Stimulated activated CD8-positive, alpha-beta memory T cell treated with anti-CD3 and anti-CD28 coated beads, Interleukin-12 subunit alpha, Interleukin-12 subunit beta, amount 100 ng/mL, for 24 hours (primary cell): Measurements from ENCODE around the gene LAMTOR5.
"Not testable (repeated sequence)": the region's sequence is repeated elsewhere in the genome, so short reads cannot be mapped to it uniquely, and the experiment has no call there.

Source experiments
- DNase-seq: peaks from one replicate; pipeline ENCODE4 v3.0.0-alpha.2; 2020; ENCODE audit errors: extremely low read depth

Gene LAMTOR5

DNA sequence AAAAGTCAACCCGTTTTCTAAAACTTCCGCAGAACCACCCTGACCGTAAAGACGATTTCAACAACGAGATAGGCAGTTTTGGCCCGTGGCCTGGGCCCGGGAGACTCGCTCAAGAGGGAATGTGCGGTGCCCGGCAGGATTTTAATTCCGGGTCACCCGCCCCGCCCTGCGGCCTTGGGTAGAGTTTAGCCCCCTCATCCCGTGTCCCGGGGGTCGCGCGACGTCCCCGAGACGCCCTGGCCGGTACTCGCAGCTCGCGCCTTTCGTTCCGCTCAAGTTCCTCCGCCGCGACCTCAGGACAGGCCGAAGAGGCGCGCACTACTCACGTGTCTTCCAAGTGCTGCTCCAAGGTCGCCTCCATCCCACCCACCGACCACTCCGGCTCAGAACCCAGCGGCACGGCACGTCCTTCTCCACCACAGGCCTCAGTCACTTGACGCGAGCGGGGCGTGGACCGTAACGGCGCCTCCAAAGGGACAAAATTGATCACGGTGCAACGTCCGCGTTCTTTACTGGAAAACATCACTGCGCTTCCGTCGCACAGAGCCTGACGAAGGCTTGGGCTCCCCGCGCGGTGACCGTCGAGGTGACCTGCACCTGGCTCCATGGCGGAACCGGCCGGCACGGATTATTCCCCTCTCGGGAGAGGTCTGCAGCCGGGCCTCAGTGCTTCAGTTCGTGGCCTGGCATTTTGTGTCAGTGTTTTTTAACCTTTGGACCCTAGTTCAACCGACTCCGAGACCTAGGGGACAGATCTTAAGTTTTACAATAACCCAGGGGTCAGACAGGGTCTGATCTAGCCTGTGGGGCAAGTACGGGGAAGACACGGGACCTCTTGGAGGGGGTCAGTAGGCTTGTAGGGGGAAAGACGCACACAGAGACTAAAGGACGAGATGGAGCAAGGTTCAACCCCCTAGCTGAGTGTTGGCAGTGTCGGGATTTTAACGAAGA lies at the start of gene LAMTOR5:
TSS of gene LAMTOR5 (minus strand) at position 435 of the 951 bp plus-strand sequence. CDS start at position 361, 74 bp downstream.
- DNase-seq: peak; percentile 69

DNA sequence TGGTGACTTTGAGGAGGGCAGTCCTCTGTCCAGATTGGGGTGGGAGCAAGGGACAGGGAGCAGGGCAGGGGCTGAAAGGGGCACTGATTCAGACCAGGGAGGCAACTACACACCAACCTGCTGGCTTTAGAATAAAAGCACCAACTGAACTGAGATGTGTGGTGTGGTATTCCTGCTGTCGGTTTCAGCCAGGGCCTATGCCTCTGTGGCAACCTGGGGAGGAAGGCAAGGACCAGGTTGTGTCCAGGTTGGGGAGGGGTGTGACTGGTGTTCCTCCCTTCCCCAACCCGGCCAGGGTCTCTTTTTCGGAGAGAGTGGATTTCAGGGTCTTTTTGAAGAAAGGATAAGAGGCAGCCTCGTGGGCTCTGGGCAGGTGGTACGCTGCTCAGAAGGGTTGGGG lies 49.7 kb upstream of the LAMTOR5 start:
- no peak for DNase-seq

DNA sequence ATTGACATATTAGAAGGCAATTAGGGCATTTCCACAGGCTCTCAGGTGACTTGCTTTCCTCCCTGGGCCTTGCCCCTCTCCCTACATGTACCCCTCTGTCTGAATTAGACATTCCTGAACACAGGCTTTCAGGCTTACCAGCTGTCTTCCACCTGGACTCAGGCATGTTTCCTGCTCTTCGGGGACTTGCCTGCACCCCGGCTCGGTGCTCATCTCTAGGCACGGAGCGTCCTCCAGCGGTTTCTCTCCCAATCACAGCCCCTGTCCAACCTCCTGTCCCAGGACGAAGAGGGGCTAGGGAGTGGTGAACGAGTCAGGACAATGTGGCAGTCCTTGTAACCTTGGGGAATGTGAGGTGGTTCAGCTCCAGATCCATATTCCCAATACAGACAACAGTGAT lies 47.7 kb upstream of the LAMTOR5 start:
- no peak for DNase-seq

DNA sequence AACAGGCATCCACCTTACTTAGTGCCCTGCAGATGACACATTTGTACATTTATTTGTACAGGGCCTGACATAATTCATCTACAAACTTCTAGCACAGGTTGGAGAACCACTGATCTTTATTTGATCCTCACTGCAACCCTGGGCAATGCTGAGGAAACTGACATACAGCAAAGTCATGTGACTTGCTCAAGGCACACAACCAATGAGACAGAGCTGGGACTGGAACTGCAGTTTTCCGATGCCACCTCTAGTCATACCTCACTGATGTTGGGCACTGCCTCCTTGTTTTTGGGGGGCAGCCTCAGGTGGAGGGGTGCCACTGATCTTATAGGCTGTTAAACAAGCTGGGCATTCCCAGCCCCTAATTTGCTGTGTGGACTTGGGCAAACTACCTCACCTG lies 46.8 kb upstream of the LAMTOR5 start:
- no peak for DNase-seq

DNA sequence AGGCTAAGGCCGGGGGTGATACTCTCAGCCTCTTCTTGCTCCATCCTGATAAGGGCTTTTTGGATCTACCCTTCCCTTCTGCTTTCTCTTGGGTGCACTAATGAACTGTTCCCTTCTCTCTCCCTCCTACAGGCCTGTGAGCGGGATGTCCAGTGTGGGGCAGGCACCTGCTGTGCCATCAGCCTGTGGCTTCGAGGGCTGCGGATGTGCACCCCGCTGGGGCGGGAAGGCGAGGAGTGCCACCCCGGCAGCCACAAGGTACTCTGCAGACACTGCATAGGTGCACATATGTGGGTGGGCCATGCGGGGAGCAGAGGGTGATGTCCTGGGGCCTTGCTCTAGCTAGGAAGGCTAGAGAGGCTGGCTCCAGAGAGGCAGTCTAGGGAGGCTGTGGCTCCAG lies 46.3 kb upstream of the LAMTOR5 start:
- DNase-seq: no peak

DNA sequence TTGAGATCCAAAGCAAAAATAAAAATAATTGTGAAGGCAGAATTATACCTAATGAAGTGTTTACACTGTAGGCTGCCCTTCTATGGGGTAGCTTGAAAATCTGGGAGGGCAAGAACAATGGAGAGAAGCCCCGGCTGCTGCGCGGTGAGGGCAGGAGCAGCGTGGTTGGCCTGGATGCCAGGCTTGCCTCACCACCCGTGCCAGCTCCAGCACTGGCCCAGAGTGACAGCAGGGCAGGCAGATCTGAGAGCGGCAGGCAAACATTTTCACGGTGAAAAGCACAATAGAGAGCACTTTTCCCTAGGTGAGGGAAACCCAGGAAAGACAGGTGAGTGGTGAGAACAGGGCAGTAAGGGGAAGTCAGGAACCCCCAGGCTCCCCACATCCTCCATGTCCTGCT lies 44.8 kb upstream of the LAMTOR5 start:
- DNase-seq: no peak

DNA sequence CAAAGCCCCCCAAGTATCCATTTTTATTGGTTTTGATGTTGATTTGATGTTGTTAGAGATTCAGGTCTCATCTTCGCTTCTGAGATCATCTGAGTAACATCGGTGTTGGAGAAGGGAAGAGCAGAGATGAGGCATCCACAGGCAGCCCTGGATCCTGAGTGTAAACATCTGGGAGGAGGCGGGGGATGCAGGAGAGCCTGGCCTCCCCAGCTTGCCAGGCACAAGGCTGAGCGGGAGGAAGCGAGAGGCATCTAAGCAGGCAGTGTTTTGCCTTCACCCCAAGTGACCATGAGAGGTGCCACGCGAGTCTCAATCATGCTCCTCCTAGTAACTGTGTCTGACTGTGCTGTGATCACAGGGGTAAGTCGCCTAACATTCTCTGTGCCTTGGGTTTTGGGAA lies 43.4 kb upstream of the LAMTOR5 start, which contains the start of gene PROK1:
TSS of gene PROK1 (plus strand) at position 221 of the 400 bp plus-strand sequence. CDS start at position 289, 68 bp downstream.
- DNase-seq: no peak

DNA sequence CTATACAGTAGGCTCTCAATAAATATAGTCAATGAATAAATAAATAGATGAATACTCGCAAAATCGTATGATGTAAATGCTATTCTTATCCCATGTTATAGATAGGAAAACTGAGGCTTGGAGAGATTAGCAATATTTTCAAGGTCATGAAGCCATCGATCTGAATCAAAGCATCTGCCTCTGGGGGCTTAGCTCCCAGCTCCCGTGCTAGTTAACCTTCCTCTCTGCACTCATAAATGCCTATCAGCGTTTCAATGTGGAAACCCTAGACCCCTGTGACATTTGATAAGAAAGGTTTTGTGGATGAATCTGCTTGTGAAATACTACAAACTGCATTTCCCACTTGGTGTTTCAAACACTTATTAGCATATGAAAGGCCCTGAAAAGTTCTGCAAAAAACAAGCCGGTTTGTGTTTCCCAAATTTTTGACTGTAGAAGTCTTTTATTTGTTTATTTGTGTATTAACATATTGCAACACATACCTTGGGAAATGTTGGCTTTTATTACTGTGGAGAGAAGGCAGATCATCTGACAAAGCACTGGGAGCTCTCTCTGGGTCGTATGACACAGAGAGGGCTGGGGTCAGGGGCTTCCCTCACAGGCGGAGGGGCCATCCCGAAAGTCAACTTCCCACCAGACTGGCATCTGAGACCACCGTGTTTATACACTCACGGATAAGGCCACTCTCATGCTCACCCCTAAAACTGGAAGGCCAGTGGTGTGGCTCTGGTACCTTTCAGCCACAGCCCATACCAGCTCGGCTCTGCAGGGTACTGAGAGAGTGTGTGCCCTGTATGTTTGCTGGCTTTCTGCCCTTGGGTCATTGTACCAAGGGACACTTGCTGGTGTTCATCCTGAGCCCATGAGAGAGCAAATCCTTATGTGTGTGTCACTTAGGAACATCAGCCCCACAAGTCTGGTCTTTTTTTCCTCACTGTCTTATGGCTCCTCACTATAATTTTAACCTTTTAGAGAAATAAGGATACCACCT lies 42.5 kb upstream of the LAMTOR5 start:
- no peak for DNase-seq

DNA sequence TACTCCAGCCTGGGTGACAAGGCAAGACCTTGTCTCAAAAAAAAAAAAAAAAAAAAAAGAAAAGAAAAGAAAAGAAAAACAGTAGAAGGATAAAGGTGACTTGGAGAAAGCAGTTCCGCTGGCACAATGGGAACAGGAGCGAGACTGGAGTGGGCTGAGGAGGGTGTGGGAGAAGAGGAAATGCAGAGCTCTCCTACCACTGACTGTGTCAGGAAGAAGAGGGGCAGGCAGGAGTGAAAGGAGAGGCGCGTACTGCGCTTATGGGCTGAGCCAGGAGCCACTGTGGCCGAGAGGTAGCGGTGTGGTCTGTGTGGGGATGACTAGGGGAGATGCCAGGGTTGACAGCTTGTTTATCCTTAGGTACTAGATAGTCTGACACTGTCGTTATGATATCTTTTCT lies 37.1 kb upstream of the LAMTOR5 start:
- DNase-seq: no peak

DNA sequence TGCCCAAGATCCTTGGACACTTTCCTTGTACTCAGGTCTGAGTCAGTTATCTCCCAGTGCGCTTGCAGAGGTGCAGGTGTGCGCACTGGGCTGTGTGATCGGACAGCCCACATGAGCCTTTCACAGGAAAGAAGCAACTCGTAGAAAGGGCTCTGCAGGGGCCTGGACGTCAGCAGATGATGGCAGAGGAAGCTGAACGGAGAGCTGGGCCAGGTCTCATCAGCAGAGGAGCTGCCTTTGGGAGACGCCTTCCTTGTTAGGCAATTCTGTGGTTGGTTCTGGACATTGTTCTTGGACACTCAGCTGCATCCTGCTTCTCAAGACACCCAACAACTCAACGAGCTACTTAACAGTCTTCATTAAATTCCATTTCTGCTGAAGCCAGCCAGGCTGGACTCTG lies 36.0 kb upstream of the LAMTOR5 start:
- no peak for DNase-seq

DNA sequence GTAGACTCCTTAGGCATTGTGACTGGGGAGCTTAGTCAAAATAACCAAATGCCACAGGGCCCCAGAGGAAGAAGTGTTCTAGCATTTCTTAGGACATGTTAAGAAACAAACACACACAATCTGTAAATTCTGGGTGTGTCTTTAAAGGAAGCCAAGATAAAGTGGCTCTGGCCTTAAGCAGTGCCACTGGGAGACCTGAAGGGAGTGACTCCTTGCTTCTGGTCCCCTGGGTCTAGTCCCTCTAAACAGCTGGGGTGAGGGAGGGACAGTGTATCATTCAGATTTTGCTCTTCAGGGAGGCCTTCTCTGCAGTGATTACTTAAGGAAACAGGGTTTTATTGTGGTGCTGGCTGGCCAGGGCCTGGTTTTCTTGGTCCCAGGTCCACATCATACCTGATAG lies 34.4 kb upstream of the LAMTOR5 start:
- no peak for DNase-seq

DNA sequence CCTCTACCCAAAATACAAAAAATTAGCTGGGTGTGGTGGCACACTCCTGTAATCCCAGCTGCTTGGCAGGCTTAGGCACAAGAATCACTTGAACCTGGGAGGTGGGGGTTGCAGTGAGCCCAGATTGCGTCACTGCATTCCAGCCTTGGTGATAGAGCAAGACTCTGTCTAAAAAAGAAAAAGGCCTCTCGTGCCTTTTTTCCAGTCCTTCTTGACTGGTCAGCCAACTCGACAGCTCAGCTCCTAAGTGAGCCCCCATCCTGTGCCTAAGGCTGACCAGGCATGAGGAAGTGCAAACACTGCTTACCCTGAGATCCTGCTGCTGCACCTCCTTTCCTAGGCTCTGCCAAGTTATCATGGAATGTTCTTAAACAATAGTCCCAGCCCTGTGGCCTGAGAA lies 33.4 kb upstream of the LAMTOR5 start:
- DNase-seq: no peak

DNA sequence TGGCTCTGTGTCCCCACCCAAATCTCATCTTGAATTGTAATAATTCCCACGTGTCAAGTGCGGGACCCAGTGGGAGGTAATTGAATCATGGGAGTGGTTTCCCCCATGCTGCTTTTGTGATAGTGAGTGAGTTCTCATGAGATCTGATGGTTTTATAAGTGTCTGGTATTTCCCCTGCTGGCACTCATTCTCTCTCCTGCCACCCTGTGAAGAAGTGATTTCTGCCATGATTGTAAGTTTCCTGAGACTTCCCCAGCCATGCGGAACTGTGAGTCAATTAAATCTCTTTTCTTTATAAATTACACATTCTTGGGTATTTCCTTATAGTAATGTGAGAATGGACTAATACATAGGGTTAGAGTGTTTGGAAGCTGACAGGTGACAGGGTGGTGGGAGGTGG lies 32.4 kb upstream of the LAMTOR5 start:
- not testable (repeated sequence) for DNase-seq

DNA sequence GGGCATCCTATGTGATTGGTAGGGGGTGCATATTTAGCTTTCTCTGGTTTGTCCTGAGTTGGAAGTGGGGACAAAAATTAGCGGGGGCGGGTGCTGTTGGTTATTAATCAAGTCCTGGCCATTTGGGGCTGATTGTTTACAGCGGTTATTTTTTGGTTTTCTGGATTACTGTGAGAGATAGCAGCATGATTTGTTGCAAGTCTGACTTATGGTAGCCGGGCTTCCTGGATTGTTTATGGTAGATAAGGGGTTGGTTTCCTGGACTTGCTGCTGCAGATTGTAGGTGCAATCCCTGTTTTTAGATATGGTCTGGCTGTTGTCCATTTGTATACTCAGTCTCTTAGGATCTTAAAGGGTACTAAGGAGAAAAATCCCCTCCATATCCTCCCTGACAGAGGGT lies 31.4 kb upstream of the LAMTOR5 start:
- DNase-seq: no peak

DNA sequence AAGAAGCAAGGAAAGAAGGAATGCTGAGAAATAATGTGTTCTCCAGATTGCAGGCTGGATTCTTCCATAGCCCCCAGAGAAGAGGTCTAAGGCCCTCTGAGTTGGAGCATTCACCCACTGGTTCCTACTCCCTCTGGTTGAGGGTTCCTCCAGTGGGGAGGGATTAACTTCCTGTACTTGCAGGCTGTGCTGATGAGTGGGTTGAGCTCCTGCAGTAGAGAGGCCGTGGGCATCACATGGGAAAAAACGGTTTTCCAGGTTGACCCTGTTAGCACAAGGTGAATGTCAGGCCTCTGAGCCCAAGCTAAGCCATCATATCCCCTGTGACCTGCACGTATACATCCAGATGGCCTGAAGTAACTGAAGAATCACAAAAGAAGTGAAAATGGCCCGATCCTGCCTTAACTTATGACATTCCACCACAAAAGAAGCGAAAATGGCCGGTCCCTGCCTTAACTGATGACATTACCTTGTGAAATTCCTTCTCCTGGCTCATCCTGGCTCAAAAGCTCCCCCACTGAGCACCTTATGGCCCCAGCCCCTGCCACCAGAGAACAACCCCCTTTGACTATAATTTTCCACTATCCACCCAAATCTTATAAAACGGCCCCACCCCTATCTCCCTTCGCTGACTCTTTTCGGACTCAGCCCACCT lies 30.3 kb upstream of the LAMTOR5 start:
- not testable (repeated sequence) for DNase-seq

DNA sequence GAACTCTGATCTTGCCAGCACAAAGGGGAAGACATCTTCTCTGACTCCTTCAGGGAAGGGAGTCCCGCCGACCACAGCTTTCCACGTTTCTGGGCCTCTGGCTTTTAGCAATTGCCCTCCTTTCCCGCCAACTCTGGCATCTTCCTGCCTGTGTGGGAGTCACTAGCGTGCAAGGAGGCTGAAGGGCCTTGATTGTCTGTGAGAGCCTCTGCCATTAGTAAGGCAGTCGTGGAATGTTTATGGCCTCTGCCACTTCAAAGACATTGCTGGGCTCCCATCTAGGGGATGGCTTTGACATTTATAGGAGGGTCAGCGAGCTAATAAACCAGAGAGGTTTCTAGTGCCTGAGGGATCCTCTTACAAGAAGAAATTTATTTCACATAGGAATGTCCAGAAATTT lies 29.1 kb upstream of the LAMTOR5 start:
- DNase-seq: no peak

DNA sequence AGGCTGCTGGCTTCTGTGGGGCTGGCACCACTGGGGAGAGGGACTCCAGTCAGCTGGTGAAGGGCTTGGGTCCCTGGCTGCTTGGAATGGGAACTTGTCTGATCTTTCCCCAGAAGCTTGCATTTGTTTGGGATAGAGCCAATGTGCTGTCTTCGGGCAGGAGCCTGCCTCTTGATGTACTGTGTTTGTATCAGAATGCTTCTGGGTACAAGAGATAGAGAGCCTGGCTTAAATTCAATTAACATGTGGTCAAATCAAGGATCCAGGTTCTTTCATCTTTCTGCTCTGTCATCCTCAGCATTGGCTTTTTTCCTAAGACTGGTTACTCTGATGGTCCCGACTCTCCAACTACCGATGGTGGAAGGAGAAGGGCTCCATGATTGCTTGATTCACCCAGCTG lies 27.5 kb upstream of the LAMTOR5 start:
- no peak for DNase-seq

DNA sequence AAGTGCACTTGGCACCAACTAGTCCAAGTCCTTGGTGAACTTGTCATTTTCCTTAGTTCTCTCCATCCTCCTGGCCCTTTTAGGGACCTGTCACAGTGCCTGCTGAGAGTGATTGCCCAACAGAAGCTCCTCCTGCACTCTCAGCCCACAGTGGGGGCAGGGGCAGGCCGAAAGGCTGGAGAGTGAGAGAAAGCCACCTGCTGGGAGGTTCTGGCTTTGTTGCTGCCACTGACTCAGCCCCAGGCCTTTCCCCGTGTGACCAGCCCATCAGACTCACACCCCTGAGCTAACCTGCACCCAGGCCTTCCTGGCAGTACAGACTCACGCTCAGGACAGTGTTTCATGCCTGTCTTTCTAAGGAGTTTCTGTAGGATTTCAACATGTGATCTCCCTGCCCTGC lies 26.3 kb upstream of the LAMTOR5 start:
- DNase-seq: no peak

DNA sequence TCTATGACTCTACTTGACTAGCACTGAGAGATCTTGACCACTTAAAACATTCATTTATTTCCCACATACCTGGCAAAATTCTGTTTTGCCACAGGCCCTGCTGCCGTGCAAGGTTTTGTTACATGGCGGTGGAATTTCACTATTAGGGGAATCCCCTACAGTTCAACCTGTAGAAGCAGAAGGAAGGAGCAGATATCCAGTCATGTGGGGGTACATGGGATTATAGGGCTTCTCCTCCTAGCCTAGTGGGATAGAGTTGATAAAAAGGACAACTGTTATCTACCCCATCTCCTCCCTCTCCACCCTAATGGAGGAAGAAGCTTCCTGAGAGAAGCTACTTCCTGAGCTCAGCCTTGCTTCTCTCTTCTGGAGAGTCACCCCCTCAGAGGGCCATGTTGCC lies 25.7 kb upstream of the LAMTOR5 start:
- no peak for DNase-seq

DNA sequence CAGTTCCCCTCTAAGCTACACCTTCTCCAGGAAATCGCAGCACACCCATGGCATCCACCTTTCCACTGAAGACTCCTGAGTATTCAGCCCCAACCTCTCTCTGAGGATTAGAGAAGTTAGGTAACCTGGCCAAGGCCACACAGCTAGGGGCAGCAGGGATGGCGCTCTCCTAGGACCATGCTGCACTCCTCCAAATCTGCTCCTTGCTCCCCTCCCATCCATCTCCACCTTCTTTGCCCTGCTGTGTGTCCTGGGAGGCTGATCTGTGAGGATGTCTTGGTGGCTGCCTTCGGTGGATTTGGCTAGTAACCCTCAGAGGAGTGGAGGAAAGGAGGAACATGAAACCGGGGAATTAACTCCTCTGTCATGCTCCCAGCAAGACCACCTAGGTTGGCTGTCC lies 23.4 kb upstream of the LAMTOR5 start:
- no peak for DNase-seq

DNA sequence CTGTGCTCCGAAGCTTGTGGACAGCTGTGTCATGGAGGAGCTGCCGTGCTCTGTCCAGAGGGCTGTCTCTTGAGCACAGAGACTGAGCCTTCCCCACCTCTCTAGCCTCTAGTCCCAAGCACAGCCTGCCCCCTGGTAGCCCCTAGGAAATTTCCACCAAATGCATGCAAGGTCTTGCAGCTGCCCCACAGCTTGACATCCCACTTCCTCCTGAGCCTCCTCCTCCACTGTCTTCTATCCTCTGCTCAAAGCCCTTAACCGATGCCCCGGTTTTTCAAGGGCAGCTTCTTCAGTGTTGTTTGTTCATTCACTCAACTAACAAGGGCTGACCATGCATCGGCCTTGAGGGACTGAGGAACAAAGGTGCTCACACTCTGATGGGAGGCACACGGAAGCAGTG lies 22.9 kb upstream of the LAMTOR5 start:
- DNase-seq: no peak

DNA sequence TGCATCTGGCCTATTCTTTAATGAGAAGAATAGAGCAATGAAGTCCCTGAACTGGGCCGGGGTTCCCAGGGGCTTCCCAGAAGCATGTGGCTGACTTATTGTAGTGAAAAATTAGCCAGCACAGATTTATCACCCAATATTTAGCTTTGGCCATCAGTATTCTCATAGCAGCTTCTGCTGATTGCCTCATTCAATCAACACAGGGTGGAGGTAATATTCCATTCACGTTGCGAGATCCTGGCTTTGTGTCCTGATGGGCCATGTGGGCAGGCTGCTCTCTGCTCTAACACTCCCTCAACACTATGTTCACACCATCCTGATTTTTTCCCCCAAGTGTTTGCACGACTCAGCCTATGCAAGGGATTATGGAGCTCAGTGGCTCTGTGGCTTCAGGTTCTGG lies 21.5 kb upstream of the LAMTOR5 start:
- DNase-seq: no peak
